ENCODE data around the gene ZNF763.
A peak's percentile ranks its signal among the peaks of the same experiment; 100 is the strongest.
"Not testable (repeated sequence)": the region's sequence is repeated elsewhere in the genome, so short reads cannot be mapped to it uniquely, and the experiment has no call there.

The ZNF763 gene

GRCh38 chr19:11964858-11965645, at the start of gene ZNF763:
Gene ZNF763 (plus strand): TSS chr19:11965040. CDS start chr19:11965209, 169 bp downstream.
- Histone ChIP-seq H3K9me3 (ENCODE audit: control insufficient read depth in 2 of 2, low read length in 2 of 2) (no peaks in the 10 kb centered on the region), H3K27me3 (ENCODE audit: control insufficient read depth in 1 of 2, insufficient read depth in 2 of 2, low read length in 2 of 2) (no peaks in the 10 kb centered on the region), H3K4me3 (ENCODE audit: low read length in 2 of 2) (peak within 1 kb of the TSS; percentile 99)

GRCh38 chr19:11921852-11922495, 42.9 kb upstream of the ZNF763 start:
- Histone ChIP-seq H3K36me3 (ENCODE audit: control insufficient read depth in 2 of 2, insufficient read depth in 2 of 2, low read length in 2 of 2) (no peaks in the 10 kb centered on the region), H3K9ac (ENCODE audit: low read length in 2 of 2) (no peak overlapping the region), H3K4me1 (ENCODE audit: control insufficient read depth, insufficient read depth, low read length) (peaks cover 15% of the 10 kb centered on the region), H3K27ac (ENCODE audit: low read length) (no peak overlapping the region), H3K4me3 (ENCODE audit: low read length in 2 of 2) (no peak overlapping the region), H3K27me3 (ENCODE audit: control insufficient read depth in 1 of 2, insufficient read depth in 2 of 2, low read length in 2 of 2) (no peaks in the 10 kb centered on the region), H3K9me3 (ENCODE audit: control insufficient read depth in 2 of 2, low read length in 2 of 2) (no peaks in the 10 kb centered on the region)

More at GRCh38 chr19:11964858-11965645, at the start of gene ZNF763:
- Histone ChIP-seq H3K9ac (ENCODE audit: low read length in 2 of 2) (peak within 1 kb of the TSS; percentile 83 to 95), H3K27ac (ENCODE audit: low read length) (peak within 1 kb of the TSS; percentile 96), H3K4me1 (ENCODE audit: control insufficient read depth, insufficient read depth, low read length) (peaks cover 23% of the 10 kb centered on the region), H3K36me3 (ENCODE audit: control insufficient read depth in 2 of 2, insufficient read depth in 2 of 2, low read length in 2 of 2) (no peaks in the 10 kb centered on the region)

GRCh38 chr19:11924886-11925650, 39.8 kb upstream of the ZNF763 start, which contains the start of gene ZNF700:
Gene ZNF700 (plus strand): TSS chr19:11925107. CDS start chr19:11925211, 104 bp downstream.
- Histone ChIP-seq H3K27me3 (ENCODE audit: control insufficient read depth in 1 of 2, insufficient read depth in 2 of 2, low read length in 2 of 2) (no peaks in the 10 kb centered on the region), H3K27ac (ENCODE audit: low read length) (peak within 1 kb of the TSS; percentile 91), H3K9me3 (ENCODE audit: control insufficient read depth in 2 of 2, low read length in 2 of 2) (no peaks in the 10 kb centered on the region), H3K9ac (ENCODE audit: low read length in 2 of 2) (peak within 1 kb of the TSS; percentile 91 to 93), H3K4me3 (ENCODE audit: low read length in 2 of 2) (peak within 1 kb of the TSS; percentile 91 to 98), H3K36me3 (ENCODE audit: control insufficient read depth in 2 of 2, insufficient read depth in 2 of 2, low read length in 2 of 2) (no peaks in the 10 kb centered on the region), H3K4me1 (ENCODE audit: control insufficient read depth, insufficient read depth, low read length) (peaks cover 15% of the 10 kb centered on the region)

GRCh38 chr19:11925651-11926187, 39.1 kb upstream of the ZNF763 start:
- not testable (repeated sequence) for H3K27me3 ChIP-seq (ENCODE audit: control insufficient read depth in 1 of 2, insufficient read depth in 2 of 2, low read length in 2 of 2); H3K36me3 ChIP-seq (ENCODE audit: control insufficient read depth in 2 of 2, insufficient read depth in 2 of 2, low read length in 2 of 2)

GRCh38 chr19:11927227-11927626, 37.6 kb upstream of the ZNF763 start:
- Histone ChIP-seq H3K4me1 (ENCODE audit: control insufficient read depth, insufficient read depth, low read length) (peaks cover 15% of the 10 kb centered on the region), H3K27me3 (ENCODE audit: control insufficient read depth in 1 of 2, insufficient read depth in 2 of 2, low read length in 2 of 2) (no peaks in the 10 kb centered on the region), H3K36me3 (ENCODE audit: control insufficient read depth in 2 of 2, insufficient read depth in 2 of 2, low read length in 2 of 2) (no peaks in the 10 kb centered on the region), H3K27ac (ENCODE audit: low read length) (no peak overlapping the region), H3K9ac (ENCODE audit: low read length in 2 of 2) (no peak overlapping the region), H3K4me3 (ENCODE audit: low read length in 2 of 2) (no peak overlapping the region), H3K9me3 (ENCODE audit: control insufficient read depth in 2 of 2, low read length in 2 of 2) (no peaks in the 10 kb centered on the region)

More at GRCh38 chr19:11925651-11926187, 39.1 kb upstream of the ZNF763 start:
- peak overlapping the region; percentile 91 for H3K27ac ChIP-seq (ENCODE audit: low read length)
- H3K9ac ChIP-seq (ENCODE audit: low read length in 2 of 2), result peak overlapping the region; percentile 91 to 93
- H3K4me1 ChIP-seq (ENCODE audit: control insufficient read depth, insufficient read depth, low read length), result peaks cover 15% of the 10 kb centered on the region
- not testable (repeated sequence) for H3K9me3 ChIP-seq (ENCODE audit: control insufficient read depth in 2 of 2, low read length in 2 of 2)
- H3K4me3 ChIP-seq (ENCODE audit: low read length in 2 of 2), result peak overlapping the region; percentile 91 to 98

- Histone ChIP-seq H3K27me3 (ENCODE audit: control insufficient read depth in 1 of 2, insufficient read depth in 2 of 2, low read length in 2 of 2) (no peaks in the 10 kb centered on the region), H3K9me3 (ENCODE audit: control insufficient read depth in 2 of 2, low read length in 2 of 2) (no peaks in the 10 kb centered on the region), H3K36me3 (ENCODE audit: control insufficient read depth in 2 of 2, insufficient read depth in 2 of 2, low read length in 2 of 2) (no peaks in the 10 kb centered on the region), H3K27ac (ENCODE audit: low read length) (no peak overlapping the region), H3K9ac (ENCODE audit: low read length in 2 of 2) (no peak overlapping the region), H3K4me3 (ENCODE audit: low read length in 2 of 2) (no peak overlapping the region), H3K4me1 (ENCODE audit: control insufficient read depth, insufficient read depth, low read length) (peaks cover 2% of the 10 kb centered on the region)
Observed at GRCh38 chr19:11931051-11931450, 33.8 kb upstream of the ZNF763 start.

- Histone ChIP-seq H3K9me3 (ENCODE audit: control insufficient read depth in 2 of 2, low read length in 2 of 2) (no peaks in the 10 kb centered on the region), H3K36me3 (ENCODE audit: control insufficient read depth in 2 of 2, insufficient read depth in 2 of 2, low read length in 2 of 2) (no peaks in the 10 kb centered on the region), H3K9ac (ENCODE audit: low read length in 2 of 2) (no peak overlapping the region), H3K27ac (ENCODE audit: low read length) (no peak overlapping the region), H3K27me3 (ENCODE audit: control insufficient read depth in 1 of 2, insufficient read depth in 2 of 2, low read length in 2 of 2) (no peaks in the 10 kb centered on the region), H3K4me3 (ENCODE audit: low read length in 2 of 2) (no peak overlapping the region), H3K4me1 (ENCODE audit: control insufficient read depth, insufficient read depth, low read length) (no peaks in the 10 kb centered on the region)
Observed at GRCh38 chr19:11931513-11931912, 33.3 kb upstream of the ZNF763 start.

GRCh38 chr19:11935829-11936228, 29.0 kb upstream of the ZNF763 start:
- not testable (repeated sequence) for H3K36me3 ChIP-seq (ENCODE audit: control insufficient read depth in 2 of 2, insufficient read depth in 2 of 2, low read length in 2 of 2); H3K9me3 ChIP-seq (ENCODE audit: control insufficient read depth in 2 of 2, low read length in 2 of 2); H3K4me3 ChIP-seq (ENCODE audit: low read length in 2 of 2); H3K4me1 ChIP-seq (ENCODE audit: control insufficient read depth, insufficient read depth, low read length); H3K27me3 ChIP-seq (ENCODE audit: control insufficient read depth in 1 of 2, insufficient read depth in 2 of 2, low read length in 2 of 2); H3K9ac ChIP-seq (ENCODE audit: low read length in 2 of 2); H3K27ac ChIP-seq (ENCODE audit: low read length)

GRCh38 chr19:11938383-11938782, 26.5 kb upstream of the ZNF763 start:
- H3K27me3 ChIP-seq (ENCODE audit: control insufficient read depth in 1 of 2, insufficient read depth in 2 of 2, low read length in 2 of 2); H3K4me3 ChIP-seq (ENCODE audit: low read length in 2 of 2); H3K4me1 ChIP-seq (ENCODE audit: control insufficient read depth, insufficient read depth, low read length); H3K9ac ChIP-seq (ENCODE audit: low read length in 2 of 2); H3K36me3 ChIP-seq (ENCODE audit: control insufficient read depth in 2 of 2, insufficient read depth in 2 of 2, low read length in 2 of 2); H3K27ac ChIP-seq (ENCODE audit: low read length): not testable (repeated sequence)
- H3K9me3 ChIP-seq (ENCODE audit: control insufficient read depth in 2 of 2, low read length in 2 of 2), result peaks cover 5 to 12% of the 10 kb centered on the region in 2 donors

- H3K9ac ChIP-seq (ENCODE audit: low read length in 2 of 2); H3K4me3 ChIP-seq (ENCODE audit: low read length in 2 of 2); H3K27me3 ChIP-seq (ENCODE audit: control insufficient read depth in 1 of 2, insufficient read depth in 2 of 2, low read length in 2 of 2); H3K4me1 ChIP-seq (ENCODE audit: control insufficient read depth, insufficient read depth, low read length); H3K27ac ChIP-seq (ENCODE audit: low read length): not testable (repeated sequence)
- peaks cover 32 to 34% of the 10 kb centered on the region in 2 donors for H3K9me3 ChIP-seq (ENCODE audit: control insufficient read depth in 2 of 2, low read length in 2 of 2)
- peaks cover 6 to 10% of the 10 kb centered on the region in 2 donors for H3K36me3 ChIP-seq (ENCODE audit: control insufficient read depth in 2 of 2, insufficient read depth in 2 of 2, low read length in 2 of 2)
Observed at GRCh38 chr19:11941361-11941887, 23.4 kb upstream of the ZNF763 start.

Data from stomach smooth muscle (tissue), 2 donors.